Stimulated activated CD4-positive, alpha-beta T cell treated with anti-CD3 and anti-CD28 coated beads, Interleukin-15, amount 100 ng/mL, for 24 hours (primary cell): Measurements from ENCODE around the gene VTI1A.
"Not testable (repeated sequence)": the region's sequence is repeated elsewhere in the genome, so short reads cannot be mapped to it uniquely, and the experiment has no call there.

Experiments
- DNase-seq: peaks from one replicate; pipeline ENCODE4 v3.0.0-alpha.2; 2020

Gene VTI1A

GRCh38 chr10:112590786-112591185, 143.8 kb downstream of the VTI1A start:
- not testable (repeated sequence) for DNase-seq

- DNase-seq, result no peak
These were observed 146.0 kb downstream of the VTI1A start for GRCh38 chr10:112593023-112593422.

- no peak for DNase-seq
These were observed 154.4 kb downstream of the VTI1A start for GRCh38 chr10:112601214-112602090.

- no peak for DNase-seq
These were observed 156.0 kb downstream of the VTI1A start for GRCh38 chr10:112603062-112603461.

DNA sequence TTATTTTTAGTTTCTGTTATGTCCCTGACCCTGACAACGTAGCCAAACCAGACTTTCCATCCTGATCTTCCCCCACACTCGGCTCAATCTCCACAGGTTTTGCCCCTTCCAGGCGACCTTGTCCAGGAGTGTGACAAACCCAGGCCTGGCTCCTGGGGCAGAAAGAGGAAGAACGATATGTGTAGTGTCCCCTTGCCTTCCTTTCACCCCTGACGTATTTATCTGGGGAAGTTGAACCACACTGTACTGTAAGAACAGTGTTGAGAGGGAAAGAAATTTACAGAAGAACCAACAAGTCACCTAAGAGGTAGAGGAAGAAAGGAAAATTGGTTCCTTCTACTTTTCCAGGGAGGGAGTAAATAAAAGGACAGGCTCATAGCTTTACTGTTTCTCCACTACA, 158.0 kb downstream of the VTI1A start:
- no peak for DNase-seq

- DNase-seq, result no peak
These were observed 160.5 kb downstream of the VTI1A start for GRCh38 chr10:112607506-112607905.

GRCh38 chr10:112613620-112614019, 166.6 kb downstream of the VTI1A start:
- DNase-seq, result no peak

DNA sequence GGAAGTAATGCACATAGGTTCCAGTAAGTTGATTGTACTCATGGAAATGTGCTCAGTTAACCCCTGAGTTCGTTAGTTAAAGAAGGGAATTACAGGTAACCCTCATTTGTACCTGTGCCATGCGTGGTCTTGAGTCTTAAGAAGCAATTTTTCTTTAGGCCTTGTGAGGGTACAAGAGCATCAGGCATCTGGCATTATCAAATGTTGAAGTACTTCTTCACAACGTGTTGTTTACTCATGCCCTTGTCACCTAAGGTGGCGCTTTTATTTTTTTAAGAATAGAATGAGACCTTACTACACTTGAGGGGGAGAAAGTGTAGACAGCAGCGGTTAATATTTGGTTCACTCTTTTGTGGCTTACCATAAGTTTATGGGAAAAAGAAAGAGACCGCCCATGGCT, 167.1 kb downstream of the VTI1A start:
- no peak for DNase-seq

GRCh38 chr10:112614586-112614985, 167.6 kb downstream of the VTI1A start:
- DNase-seq, result no peak

- no peak for DNase-seq
These were observed 168.3 kb downstream of the VTI1A start for GRCh38 chr10:112615269-112615668.

DNA sequence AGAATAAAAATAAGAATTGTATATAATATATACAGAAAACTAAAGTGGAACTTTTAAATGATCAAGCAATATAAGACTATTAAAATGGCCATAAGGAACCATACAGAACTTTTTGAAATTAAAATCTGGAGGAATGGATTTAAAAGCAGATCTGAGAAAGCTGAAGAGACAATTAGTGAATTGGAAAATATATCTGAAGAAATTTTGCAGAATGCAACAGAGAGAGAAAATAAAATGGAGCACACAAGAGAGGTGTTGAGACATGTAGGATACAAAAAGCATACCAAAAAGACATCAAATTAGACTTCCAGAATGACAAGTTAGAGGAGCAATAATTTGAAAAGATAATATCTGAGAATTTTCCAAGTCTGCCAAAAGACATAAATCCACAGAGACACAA, 169.6 kb downstream of the VTI1A start:
- no peak for DNase-seq

DNA sequence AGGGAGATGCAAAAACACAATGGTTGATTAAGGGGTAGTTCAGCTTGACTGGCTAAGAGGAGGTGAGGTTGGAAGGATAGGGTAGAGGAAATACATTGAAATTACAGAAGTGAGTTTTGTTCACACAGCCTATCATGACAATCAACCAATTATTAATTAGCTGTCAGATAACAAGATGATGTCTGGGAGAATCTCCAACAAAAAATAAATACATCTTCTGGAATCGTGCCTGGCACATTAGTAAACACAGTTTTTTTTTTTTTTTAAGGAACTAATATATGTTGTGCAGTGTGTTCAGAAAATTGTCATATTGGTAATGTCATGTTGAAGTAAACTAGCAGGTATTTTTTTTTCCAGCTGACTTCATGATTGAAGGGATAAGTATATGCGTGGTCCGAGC, 171.8 kb downstream of the VTI1A start:
- DNase-seq, result no peak

DNA sequence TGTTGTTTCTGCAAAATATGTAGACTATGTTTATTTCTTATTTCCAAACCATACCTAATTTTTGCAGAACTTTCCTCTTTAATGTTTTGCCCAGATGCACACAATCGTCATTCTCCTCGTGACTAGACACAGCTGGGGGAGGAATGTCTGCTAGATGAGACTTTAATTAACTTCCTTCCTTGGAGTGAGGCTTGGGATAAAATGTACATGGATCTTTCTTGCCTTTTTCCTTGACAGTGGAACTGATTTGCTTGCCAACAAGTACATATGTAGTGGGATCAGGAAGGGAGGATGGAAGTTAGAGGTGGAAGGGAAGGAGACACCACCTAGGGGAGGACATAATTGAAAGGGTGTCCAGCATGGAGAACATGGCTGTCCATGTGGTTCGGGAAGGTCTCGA, 172.5 kb downstream of the VTI1A start:
- DNase-seq, result no peak

- no peak for DNase-seq
These were observed 175.8 kb downstream of the VTI1A start for GRCh38 chr10:112622786-112623185.

GRCh38 chr10:112624546-112625048, 177.6 kb downstream of the VTI1A start:
- DNase-seq, result no peak

GRCh38 chr10:112628951-112629609, 182.1 kb downstream of the VTI1A start:
- DNase-seq, result no peak

- DNase-seq, result no peak
These were observed 184.7 kb downstream of the VTI1A start for GRCh38 chr10:112631501-112632400.

DNA sequence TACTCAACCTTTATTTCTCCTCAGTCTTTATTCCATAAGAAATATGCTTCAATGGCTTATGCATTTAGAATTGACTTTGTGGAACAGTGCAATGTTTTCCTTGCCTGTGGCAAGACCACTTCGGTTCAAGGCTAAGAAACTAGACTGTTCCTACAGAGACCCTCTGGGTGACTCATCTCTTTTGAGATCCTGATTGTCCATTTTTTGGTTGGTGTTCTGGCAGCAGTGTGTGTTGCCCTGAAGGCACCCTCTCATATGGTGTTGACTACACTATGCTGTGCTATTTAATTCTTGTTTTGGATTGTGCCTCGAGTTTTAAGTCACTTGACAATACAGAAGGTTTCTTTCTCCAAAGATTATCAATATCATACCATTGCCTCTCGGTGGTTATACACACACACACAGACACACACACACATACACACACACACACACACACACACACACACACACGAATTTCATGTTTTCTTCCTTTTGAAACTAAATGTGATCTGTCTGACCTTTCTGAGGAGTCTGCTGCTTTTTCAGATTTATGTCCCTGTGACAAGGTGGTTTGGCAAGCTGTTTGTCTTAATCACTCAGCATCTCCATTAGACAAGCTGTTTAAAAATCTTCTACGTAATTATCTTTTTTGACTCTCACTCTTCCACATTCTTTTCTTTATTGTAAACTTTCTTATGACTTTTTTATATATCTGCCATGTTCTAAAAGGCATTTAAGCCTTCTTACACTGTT, 187.2 kb downstream of the VTI1A start:
- DNase-seq, result no peak

- no peak for DNase-seq
These were observed 190.9 kb downstream of the VTI1A start for GRCh38 chr10:112637901-112638300.

- DNase-seq, result no peak
These were observed 192.3 kb downstream of the VTI1A start for GRCh38 chr10:112639298-112639697.

GRCh38 chr10:112640638-112641037, 193.6 kb downstream of the VTI1A start:
- no peak for DNase-seq

- DNase-seq, result no peak
These were observed 196.7 kb downstream of the VTI1A start for GRCh38 chr10:112643600-112644264.
